Measurements from ENCODE around the gene DNAH6.

DNAH6 gene

GRCh38 chr2:84792856-84793522 is 276.7 kb downstream of the DNAH6 start:
- TF ChIP-seq CTCF (IDR thresholded peaks at IDR 0.05), result no peak
- no peak for TF ChIP-seq ZFX (IDR thresholded peaks at IDR 0.05; ENCODE audit: borderline replicate concordance)
- no peak overlapping the region for H3K27ac ChIP-seq

GRCh38 chr2:84793641-84794040 is 277.3 kb downstream of the DNAH6 start:
- TF ChIP-seq CTCF (IDR thresholded peaks at IDR 0.05), result no peak
- TF ChIP-seq ZFX (IDR thresholded peaks at IDR 0.05; ENCODE audit: borderline replicate concordance), result no peak
- no peak overlapping the region for H3K27ac ChIP-seq

GRCh38 chr2:84796798-84797197 is 280.5 kb downstream of the DNAH6 start:
- TF ChIP-seq ZFX (IDR thresholded peaks at IDR 0.05; ENCODE audit: borderline replicate concordance) (no peak), CTCF (IDR thresholded peaks at IDR 0.05) (no peak)
- no peak overlapping the region for H3K27ac ChIP-seq

GRCh38 chr2:84797271-84797670 is 281.0 kb downstream of the DNAH6 start:
- TF ChIP-seq CTCF (IDR thresholded peaks at IDR 0.05), result no peak
- no peak for TF ChIP-seq ZFX (IDR thresholded peaks at IDR 0.05; ENCODE audit: borderline replicate concordance)

GRCh38 chr2:84799772-84800171 is 283.5 kb downstream of the DNAH6 start:
- H3K27ac ChIP-seq, result no peak overlapping the region
- TF ChIP-seq CTCF (IDR thresholded peaks at IDR 0.05) (no peak), ZFX (IDR thresholded peaks at IDR 0.05; ENCODE audit: borderline replicate concordance) (no peak)

More at GRCh38 chr2:84797271-84797670, 281.0 kb downstream of the DNAH6 start:
- H3K27ac ChIP-seq, result no peak overlapping the region

GRCh38 chr2:84800194-84800805 is 284.0 kb downstream of the DNAH6 start:
- no peak overlapping the region for H3K27ac ChIP-seq
- TF ChIP-seq ZFX (IDR thresholded peaks at IDR 0.05; ENCODE audit: borderline replicate concordance) (no peak), CTCF (IDR thresholded peaks at IDR 0.05) (no peak)

- TF ChIP-seq ZFX (IDR thresholded peaks at IDR 0.05; ENCODE audit: borderline replicate concordance) (no peak), CTCF (IDR thresholded peaks at IDR 0.05) (no peak)
- H3K27ac ChIP-seq, result no peak overlapping the region
Observed at GRCh38 chr2:84801811-84802210, 285.5 kb downstream of the DNAH6 start.

Measured in 22Rv1 (cell line).